Thyroid gland (tissue), 4 donors: ENCODE data around the gene DENND1B. TPM values are rescaled to one million over a fixed set of nuclear protein-coding genes. Genes with fewer than 3 reads are reported as not detected.
A peak's percentile ranks its signal among the peaks of the same experiment; 100 is the strongest.
"Not testable (repeated sequence)": the region's sequence is repeated elsewhere in the genome, so short reads cannot be mapped to it uniquely, and the experiment has no call there.

Experiments used
- DNase-seq, 2 donors: peaks; one replicate each; pipeline ENCODE4 v3.0.0-alpha.2; 2019
- H3K27ac ChIP-seq, 3 donors: fragments of 200-600 bp; sonication (generic); 1 replicate in 2 of 3; 2 replicates in 1 of 3; pipeline ENCODE4 v1.5.1; 2016 to 2019; ENCODE audit warnings: mild to moderate bottlenecking in 1 of 3, moderate library complexity in 1 of 3
- H3K27me3 ChIP-seq: fragments of 200-600 bp; sonication (generic); one replicate; pipeline ENCODE4 v1.5.1; 2019
- H3K36me3 ChIP-seq, 2 donors: fragments of 200-600 bp; sonication (generic); one replicate each; pipeline ENCODE4 v1.5.1; 2016 to 2019
- H3K4me1 ChIP-seq, 2 donors: fragments of 200-600 bp; sonication (generic); one replicate each; pipeline ENCODE4 v1.5.1; 2017 to 2019
- H3K4me3 ChIP-seq, 3 donors: fragments of 200-600 bp; sonication (generic); replicated peaks in 1 of 3; 1 replicate in 2 of 3; 2 replicates in 1 of 3; pipeline ENCODE4 v1.5.1; 2016; ENCODE audit warnings: mild to moderate bottlenecking in 1 of 3
- H3K9me3 ChIP-seq: fragments of 200-600 bp; sonication (generic); one replicate; pipeline ENCODE4 v1.5.1; 2017
- POLR2A ChIP-seq, 2 donors: fragments of 450-650 bp; IDR thresholded peaks; one replicate each; pipeline ENCODE4 v1.6.1; 2017; ENCODE audit warnings: antibody characterized with exemption in 2 of 2, mild to moderate bottlenecking in 2 of 2, moderate library complexity in 1 of 2
- WGBS, 2 donors: methylation state at CpG; one replicate each; pipeline ENCODE4 v1.1.5; 2017; 5-methylcytosine and 5-hydroxymethylcytosine counted together
- intact Hi-C: fragments of 100-400 bp; cut with DNase I; formaldehyde crosslinking; loops from one replicate; pipeline ENCODE4 v1.15.1; 2023
- total RNA-seq, 4 donors: library from RNA; depleted of rRNA; stranded (reverse); fragments of >200 nt; gene quantifications; one replicate each; pipeline ENCODE4 v1.2.3, GENCODE V29; 2016
- TF ChIP-seq, protein P1 (sequence below), 6 experiments: fragments of 200-600 bp in 3 of 6; fragments of 450-650 bp in 3 of 6; sonication (generic) in 3 of 6; IDR thresholded peaks; one replicate each; pipeline ENCODE4 v1.5.1; 2016 to 2019; ENCODE audit warnings: antibody characterized with exemption in 6 of 6, mild to moderate bottlenecking in 2 of 6, inconsistent platforms in 1 of 6, moderate library complexity in 1 of 6

The DENND1B gene
- total RNA-seq, 4 donors from 2014 or later = 17.5 to 32.3 (median 27.8) TPM

GRCh38 chr1:197705941-197706340 is 69.3 kb downstream of the DENND1B start:
- Histone ChIP-seq H3K4me1 (no peaks in the 10 kb centered on the region), H3K4me3 (no peak overlapping the region), H3K36me3 (no peaks in the 10 kb centered on the region), H3K27ac (no peak overlapping the region), H3K27me3 (no peaks in the 10 kb centered on the region), H3K9me3 (no peaks in the 10 kb centered on the region)
- no peak for TF ChIP-seq POLR2A (IDR thresholded peaks at IDR 0.05)
- TF ChIP-seq, protein P1, sequence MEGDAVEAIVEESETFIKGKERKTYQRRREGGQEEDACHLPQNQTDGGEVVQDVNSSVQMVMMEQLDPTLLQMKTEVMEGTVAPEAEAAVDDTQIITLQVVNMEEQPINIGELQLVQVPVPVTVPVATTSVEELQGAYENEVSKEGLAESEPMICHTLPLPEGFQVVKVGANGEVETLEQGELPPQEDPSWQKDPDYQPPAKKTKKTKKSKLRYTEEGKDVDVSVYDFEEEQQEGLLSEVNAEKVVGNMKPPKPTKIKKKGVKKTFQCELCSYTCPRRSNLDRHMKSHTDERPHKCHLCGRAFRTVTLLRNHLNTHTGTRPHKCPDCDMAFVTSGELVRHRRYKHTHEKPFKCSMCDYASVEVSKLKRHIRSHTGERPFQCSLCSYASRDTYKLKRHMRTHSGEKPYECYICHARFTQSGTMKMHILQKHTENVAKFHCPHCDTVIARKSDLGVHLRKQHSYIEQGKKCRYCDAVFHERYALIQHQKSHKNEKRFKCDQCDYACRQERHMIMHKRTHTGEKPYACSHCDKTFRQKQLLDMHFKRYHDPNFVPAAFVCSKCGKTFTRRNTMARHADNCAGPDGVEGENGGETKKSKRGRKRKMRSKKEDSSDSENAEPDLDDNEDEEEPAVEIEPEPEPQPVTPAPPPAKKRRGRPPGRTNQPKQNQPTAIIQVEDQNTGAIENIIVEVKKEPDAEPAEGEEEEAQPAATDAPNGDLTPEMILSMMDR (IDR thresholded peaks at IDR 0.05) = no peak
- 98% methylated on average over 3 of the region's 3 CpGs for WGBS, 2 donors
- intact Hi-C loops = no loop called here
- DNase-seq = no peak

DNA sequence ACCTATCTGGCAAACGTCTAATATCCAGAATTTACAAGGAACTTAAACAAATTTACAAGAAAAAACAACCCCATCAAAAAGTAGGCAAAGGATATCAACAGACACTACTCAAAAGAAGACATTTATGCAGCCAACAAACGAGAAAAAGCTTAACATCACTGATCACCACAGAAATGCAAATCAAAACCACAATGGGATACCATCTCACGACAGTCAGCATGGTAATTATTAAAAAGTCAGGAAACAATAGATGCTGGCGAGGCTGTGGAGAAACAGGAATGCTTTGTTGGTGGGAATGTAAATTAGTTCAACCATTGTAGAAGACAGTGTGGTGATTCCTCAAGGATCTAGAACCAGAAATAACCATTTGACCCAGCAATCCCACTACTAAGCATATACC is 74.6 kb downstream of the DENND1B start:
- H3K4me1 ChIP-seq, H3K9me3 ChIP-seq, H3K4me3 ChIP-seq, DNase-seq, H3K27ac ChIP-seq, H3K27me3 ChIP-seq, intact Hi-C loops, H3K36me3 ChIP-seq: not testable (repeated sequence)
- WGBS, 2 donors = 88 to 94% methylated on average over 4 of the region's 4 CpGs

DNA sequence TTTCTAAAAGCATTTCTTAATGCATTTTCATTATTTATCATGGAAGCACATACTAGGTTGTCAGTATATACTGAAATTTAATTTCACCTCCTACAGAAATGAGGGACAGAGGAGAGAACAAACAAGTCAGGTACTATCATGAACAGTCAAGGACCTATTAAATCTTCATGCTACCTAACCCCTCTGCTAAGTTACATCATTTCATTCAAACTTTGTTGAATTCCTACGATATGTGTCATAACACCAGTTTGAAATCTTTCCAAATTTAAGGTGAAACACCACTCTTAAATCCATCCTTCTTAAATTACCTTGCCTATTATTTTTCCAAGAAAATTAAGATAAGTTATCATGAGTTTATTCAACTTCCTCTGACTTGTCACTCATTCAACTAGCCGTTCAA is 78.9 kb downstream of the DENND1B start:
- TF ChIP-seq, protein P1 (IDR thresholded peaks at IDR 0.05) = no peak
- TF ChIP-seq POLR2A (IDR thresholded peaks at IDR 0.05) = no peak
- intact Hi-C loops = no loop called here
- no peaks in the 10 kb centered on the region for H3K27me3 ChIP-seq
- H3K4me3 ChIP-seq = no peak overlapping the region
- H3K9me3 ChIP-seq = no peaks in the 10 kb centered on the region
- 77 to 85% methylated on average over 2 of the region's 2 CpGs for WGBS, 2 donors
- no peak overlapping the region for H3K27ac ChIP-seq
- H3K36me3 ChIP-seq = no peaks in the 10 kb centered on the region
- no peak for DNase-seq
- no peaks in the 10 kb centered on the region for H3K4me1 ChIP-seq

GRCh38 chr1:197695961-197696360 is 79.3 kb downstream of the DENND1B start:
- no peak for TF ChIP-seq POLR2A (IDR thresholded peaks at IDR 0.05)
- TF ChIP-seq, protein P1 (IDR thresholded peaks at IDR 0.05) = no peak
- Histone ChIP-seq H3K36me3 (no peaks in the 10 kb centered on the region), H3K9me3 (no peaks in the 10 kb centered on the region), H3K4me3 (no peak overlapping the region), H3K27me3 (no peaks in the 10 kb centered on the region), H3K27ac (no peak overlapping the region), H3K4me1 (no peaks in the 10 kb centered on the region)
- DNase-seq = no peak
- intact Hi-C loops = no loop called here

- H3K27me3 ChIP-seq = no peaks in the 10 kb centered on the region
- no peaks in the 10 kb centered on the region for H3K36me3 ChIP-seq
- no peak overlapping the region for H3K4me3 ChIP-seq
- intact Hi-C loops = no loop called here
- no peak overlapping the region for H3K27ac ChIP-seq
- TF ChIP-seq, protein P1 (IDR thresholded peaks at IDR 0.05) = no peak
- no peak for TF ChIP-seq POLR2A (IDR thresholded peaks at IDR 0.05)
- H3K9me3 ChIP-seq = no peaks in the 10 kb centered on the region
- DNase-seq = no peak
- no peaks in the 10 kb centered on the region for H3K4me1 ChIP-seq
Measured at GRCh38 chr1:197692965-197693364, 82.3 kb downstream of the DENND1B start.

DNA sequence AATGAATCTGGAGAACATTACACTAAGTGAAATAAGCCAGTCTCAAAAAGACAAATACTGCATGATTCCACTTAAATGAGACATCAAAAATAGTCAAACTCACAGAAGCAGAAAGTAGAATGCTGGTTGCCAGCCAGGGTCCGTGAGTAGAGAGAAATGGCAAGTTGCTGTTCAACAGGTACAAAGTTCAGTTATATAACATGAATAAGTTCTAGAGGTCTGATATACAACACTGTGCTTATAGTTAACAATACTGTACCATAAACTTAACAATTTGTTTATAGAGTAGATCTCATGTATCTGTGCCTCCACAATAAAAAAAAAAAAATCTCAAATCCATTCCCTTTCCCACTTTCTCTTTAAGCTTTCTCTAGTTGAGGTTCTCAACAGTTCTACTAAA is 83.5 kb downstream of the DENND1B start:
- Histone ChIP-seq H3K4me1 (no peaks in the 10 kb centered on the region), H3K9me3 (no peaks in the 10 kb centered on the region), H3K4me3 (no peak overlapping the region), H3K36me3 (no peaks in the 10 kb centered on the region), H3K27me3 (no peaks in the 10 kb centered on the region), H3K27ac (no peak overlapping the region)
- intact Hi-C loops = no loop called here
- TF ChIP-seq, protein P1 (IDR thresholded peaks at IDR 0.05) = no peak
- no peak for TF ChIP-seq POLR2A (IDR thresholded peaks at IDR 0.05)
- DNase-seq = peak in 1 of 2 donors; percentile 3
- WGBS, 2 donors = 74 to 84% methylated on average over 1 of the region's 1 CpG
